ENCODE data around the gene CDCA5. TPM values are rescaled to one million over a fixed set of nuclear protein-coding genes. Genes with fewer than 3 reads are reported as not detected.

CDCA5 gene
- total and polyA plus RNA-seq, 2 of the 4 experiments (the other 2 are of a cell fraction) = 9.1 to 14.0 TPM

- peaks cover 13% of the 10 kb centered on the region; the same call in 1 of the 2 replicates for H3K9me1 ChIP-seq (ENCODE audit: insufficient read depth, low read length)
- H4K20me1 ChIP-seq (ENCODE audit: insufficient read depth, low read length) = peaks cover 5% of the 10 kb centered on the region; the same call in 1 of the 2 replicates
- H3K4me1 ChIP-seq (ENCODE audit: control insufficient read depth, insufficient read depth, low read length) = no peaks in the 10 kb centered on the region
- H3K18ac ChIP-seq (ENCODE audit: low read depth, low read length) = no peak overlapping the region
- no peak for TF ChIP-seq MAZ (IDR thresholded peaks at IDR 0.05; ENCODE audit: borderline replicate concordance, low read depth, low read length)
- no peak for TF ChIP-seq USF2 (IDR thresholded peaks at IDR 0.05; ENCODE audit: low read depth, low read length)
- H3K27me3 ChIP-seq (ENCODE audit: control insufficient read depth, insufficient read depth, low read length) = no peaks in the 10 kb centered on the region
- no peak overlapping the region for H4K91ac ChIP-seq (ENCODE audit: insufficient read depth, low read depth, low read length)
- CTCF ChIA-PET = interaction anchor here (0.7 kb wide), 1 partner anchor 14 kb away, joined by 8 read pairs; the partner anchor contains the start of gene NAALADL1
- in situ Hi-C loops (cut with MboI; ENCODE audit: low sequenced_read_pairs) (no loop called here), intact Hi-C loops (cut with micrococcal nuclease) (no loop called here), dilution Hi-C loops (cut with HindIII; ENCODE audit: low sequenced_read_pairs, unreplicated experiment) (no loop called here)
- H2AFZ ChIP-seq (replicated peaks; ENCODE audit: low read length, poor library complexity) = no peak overlapping the region
- H2BK20ac ChIP-seq (ENCODE audit: low read depth, low read length) = no peak overlapping the region
- no peak overlapping the region for H2BK15ac ChIP-seq (ENCODE audit: low read depth, low read length)
- POLR2A ChIA-PET (ENCODE audit: unreplicated experiment) = no interaction called here
- H4K5ac ChIP-seq (ENCODE audit: low read depth, low read length) = no peak overlapping the region
- no TSS peak for BruUV-seq (replicated peaks)
- H3K4me2 ChIP-seq (ENCODE audit: low read depth, low read length) = no peak overlapping the region
- H3K14ac ChIP-seq (replicated peaks; ENCODE audit: low read depth, low read length) = no peak overlapping the region
- no peak overlapping the region for H2BK5ac ChIP-seq (ENCODE audit: low read depth, low read length, poor library complexity, severe bottlenecking)
- H3K4ac ChIP-seq (ENCODE audit: low read depth, low read length) = no peak overlapping the region
- H2AK9ac ChIP-seq (replicated peaks; ENCODE audit: low read depth, low read length, poor library complexity) = no peak overlapping the region
- H3K36me3 ChIP-seq (ENCODE audit: control insufficient read depth, insufficient read depth, low read length) = peaks cover 13% of the 10 kb centered on the region
- H3K56ac ChIP-seq (ENCODE audit: extremely low read depth, insufficient read depth, low read length) = no peak overlapping the region
- DNase-seq (no peak), ATAC-seq (ENCODE audit: low read depth) (no peak)
- H2AK5ac ChIP-seq (ENCODE audit: low read depth, low read length) = no peak overlapping the region
- H4K8ac ChIP-seq (ENCODE audit: low read depth in 2 of 2, low read length in 2 of 2) = no peak overlapping the region
- no peak overlapping the region for H3K4me3 ChIP-seq (ENCODE audit: insufficient read depth, low read depth, low read length)
- no peak overlapping the region for H2BK120ac ChIP-seq (ENCODE audit: low read depth, low read length)
- no peaks in the 10 kb centered on the region for H3K9me3 ChIP-seq (ENCODE audit: control insufficient read depth, insufficient read depth, low read length)
- no peak overlapping the region for H3K27ac ChIP-seq (ENCODE audit: insufficient read depth, low read length)
- no CpG with 5 or more reads among the region's 5 CpGs for WGBS, 2 experiments (ENCODE audit: extremely low coverage in 2 of 2, insufficient read length in 1 of 2)
- H3K9ac ChIP-seq (ENCODE audit: low read depth, low read length) = no peak overlapping the region
- peaks cover 17 to 37% of the 10 kb centered on the region in 2 experiments for H3K79me1 ChIP-seq (ENCODE audit: low read depth in 1 of 2, low read length in 2 of 2)
- H3K23ac ChIP-seq (ENCODE audit: low read depth, low read length) = no peak overlapping the region
Observed at GRCh38 chr11:65045061-65045460, 38.8 kb downstream of the CDCA5 start.
